ENCODE measurements around the gene NKG7. TPM values are rescaled to one million over a fixed set of nuclear protein-coding genes. Genes with fewer than 3 reads are reported as not detected.

NKG7 gene, protein sequence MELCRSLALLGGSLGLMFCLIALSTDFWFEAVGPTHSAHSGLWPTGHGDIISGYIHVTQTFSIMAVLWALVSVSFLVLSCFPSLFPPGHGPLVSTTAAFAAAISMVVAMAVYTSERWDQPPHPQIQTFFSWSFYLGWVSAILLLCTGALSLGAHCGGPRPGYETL
- not detected in 2 replicates for total RNA-seq

DNA sequence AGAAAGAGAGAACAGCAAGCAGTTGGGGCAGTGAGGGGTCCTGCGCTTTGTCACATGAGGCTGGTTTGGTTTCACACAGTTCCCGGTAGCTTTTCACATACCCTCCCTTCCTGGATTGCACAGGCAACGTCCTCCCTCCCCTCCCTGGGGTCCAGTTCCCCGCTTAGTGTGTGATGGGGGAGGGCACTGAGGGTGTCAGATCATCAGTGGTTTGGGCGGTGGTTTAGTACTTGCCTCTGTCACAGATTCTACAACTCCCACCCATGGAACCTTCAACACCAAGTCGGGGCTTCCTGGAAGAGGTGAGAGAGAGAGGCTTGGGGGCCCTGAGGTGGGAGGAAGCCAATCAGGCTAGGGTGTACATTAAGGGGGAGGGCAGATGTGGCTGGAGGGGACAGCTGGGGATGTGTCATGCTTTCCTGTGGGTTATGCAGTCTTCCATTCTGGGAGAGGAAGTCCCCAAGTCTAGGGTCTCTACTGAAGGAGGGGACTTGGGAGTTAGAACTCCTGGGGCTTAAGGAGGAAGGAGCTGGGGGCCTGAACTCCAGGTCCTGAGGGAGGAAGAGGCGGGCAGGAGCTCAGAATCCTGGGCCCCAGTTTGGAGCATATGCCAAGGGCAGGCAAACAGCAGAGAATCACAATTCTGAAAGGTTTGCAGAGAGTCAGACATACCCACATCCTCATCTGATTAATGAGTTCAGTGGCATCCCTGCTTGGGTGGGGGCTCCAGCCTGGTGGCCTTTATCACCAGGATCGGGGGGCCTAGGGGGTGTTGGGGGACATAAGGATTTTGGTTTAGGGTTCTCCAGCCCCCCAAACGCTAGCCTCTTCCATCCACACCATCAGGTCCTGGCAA is at the start of gene NKG7:
Gene NKG7, minus strand, starts transcription at position 6 of the 856 bp plus-strand sequence. CDS start 119 bp downstream, outside the sequence.

DNA sequence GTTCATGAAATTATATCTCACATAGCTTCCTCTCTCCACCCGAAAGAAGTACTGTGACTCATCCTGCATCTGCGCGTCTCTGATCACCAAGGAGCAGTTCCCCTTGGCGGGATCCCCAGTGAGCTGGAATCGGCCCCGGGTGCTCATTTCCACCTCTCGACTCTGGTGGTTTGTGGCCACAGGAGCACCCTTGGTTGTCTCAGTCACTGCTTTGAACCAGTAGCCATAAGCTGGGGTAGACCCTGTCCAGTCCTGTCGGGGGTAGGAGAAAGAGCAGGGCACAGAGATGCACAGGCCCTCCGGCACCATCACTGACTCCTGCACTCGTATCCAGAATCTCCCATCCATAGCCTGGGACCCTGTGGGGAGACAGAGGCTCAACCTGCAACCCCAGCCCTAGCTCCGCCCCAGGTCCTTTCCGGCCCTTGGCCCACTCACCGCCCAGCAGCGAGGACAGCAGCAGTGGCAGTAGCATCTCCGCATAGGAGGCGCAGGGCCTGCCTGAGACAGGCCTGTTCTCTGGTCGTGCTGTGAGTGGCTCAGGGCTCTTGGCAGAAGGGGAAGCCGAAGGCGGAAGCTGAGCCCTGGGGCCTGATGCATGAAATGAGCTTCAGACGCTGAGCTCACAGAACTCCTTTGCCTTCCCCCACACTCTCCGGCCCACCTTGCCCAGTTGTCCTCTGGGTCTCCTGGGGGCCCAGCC is 44.8 kb upstream of the NKG7 start, which contains the start of gene SIGLEC10:
Gene SIGLEC10, minus strand, starts transcription at position 536 of the 703 bp plus-strand sequence. Its CDS starts 61 bp downstream, at position 475.

DNA sequence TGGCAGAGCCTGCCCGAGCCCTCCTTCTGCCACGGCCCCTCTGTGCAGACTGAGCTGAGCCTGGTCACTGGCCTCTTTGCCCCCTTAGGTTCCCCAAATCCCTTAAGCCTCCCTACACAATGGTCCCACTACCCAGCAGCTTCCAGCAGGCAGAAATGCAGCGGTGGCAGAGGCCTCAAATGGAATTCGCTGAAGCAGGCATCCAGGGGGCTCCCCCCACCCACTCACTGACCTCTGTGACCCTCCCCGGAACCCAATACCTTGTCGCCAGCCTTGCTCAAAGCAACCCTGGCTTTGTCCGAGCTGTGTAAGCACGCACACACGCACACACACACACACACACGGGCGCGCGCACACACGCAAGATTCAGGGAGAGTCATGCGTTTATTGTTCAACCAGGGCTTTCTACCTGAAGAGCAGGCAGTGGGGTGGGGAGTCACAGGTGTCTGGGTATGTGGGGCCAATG is 15.5 kb upstream of the NKG7 start, which contains the start of gene LIM2:
Gene LIM2, minus strand, starts transcription at position 51 of the 466 bp plus-strand sequence. CDS start 531 bp downstream, outside the sequence.

DNA sequence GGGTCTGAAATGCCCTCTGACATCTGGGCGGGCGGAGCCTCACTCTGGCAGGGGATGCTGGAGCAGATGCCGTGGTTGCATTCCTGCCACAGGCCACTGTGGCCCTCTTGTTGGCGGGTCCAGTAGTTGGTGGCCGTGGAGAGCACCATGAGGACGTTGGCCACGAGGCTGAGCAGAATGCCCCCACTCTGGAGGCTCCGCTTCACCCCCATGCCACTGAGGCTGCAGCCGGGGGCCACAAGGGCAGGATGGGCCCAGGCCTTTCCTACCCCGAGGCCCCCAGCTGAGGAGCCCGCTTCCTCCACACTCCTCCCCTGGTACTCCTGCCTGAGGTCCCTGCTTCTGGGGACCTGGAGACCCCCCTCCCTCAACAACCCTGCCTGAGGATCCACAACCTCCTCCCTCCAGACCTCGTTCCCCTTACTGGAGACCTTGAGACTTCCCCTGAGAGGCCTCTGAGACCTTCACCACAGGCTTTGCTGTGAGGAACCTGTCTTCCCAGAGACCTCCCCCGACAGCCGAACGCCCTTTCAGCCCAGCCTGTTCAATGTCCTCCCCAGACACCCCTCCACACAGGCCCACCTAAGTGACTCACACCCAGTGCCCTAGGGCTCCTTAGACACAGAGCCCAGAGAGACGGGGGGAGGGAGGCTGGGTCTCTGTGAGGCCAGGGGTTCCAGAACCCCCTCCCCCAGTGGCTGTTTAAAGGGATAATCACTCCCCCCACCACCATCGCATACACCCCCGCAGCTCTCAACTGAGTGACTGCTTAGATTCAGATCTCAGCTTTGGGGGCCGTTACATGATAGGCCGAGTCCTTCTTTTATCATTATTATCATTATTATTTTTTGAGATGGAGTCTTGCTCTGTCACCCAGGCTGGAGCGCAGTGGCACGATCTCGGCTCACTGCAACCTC is 3.8 kb downstream of the NKG7 start, which contains the start of gene CLDND2:
Gene CLDND2, minus strand, starts transcription at position 638 of the 917 bp plus-strand sequence. Its CDS starts 426 bp downstream, at position 212.

DNA sequence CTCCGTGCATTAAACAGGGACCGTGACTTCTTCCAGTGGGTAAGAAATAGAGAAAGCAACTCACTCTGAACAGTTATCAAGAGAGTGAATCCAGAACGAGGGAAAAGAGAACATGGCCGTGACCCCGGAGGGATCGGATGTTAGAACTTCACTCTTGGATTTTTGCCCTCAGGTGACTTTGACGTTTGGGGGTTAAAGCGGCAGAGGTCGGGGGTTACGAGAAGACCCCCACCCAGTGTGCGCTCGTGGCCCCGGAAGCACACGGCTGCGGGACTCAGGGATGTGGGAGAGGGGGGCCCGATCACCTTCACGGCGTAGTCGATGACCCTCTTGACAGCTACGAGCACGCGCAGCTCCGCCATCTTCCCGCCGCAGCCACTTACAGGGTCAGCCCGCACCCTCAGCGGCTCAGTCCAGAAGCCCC is 6.5 kb downstream of the NKG7 start, which contains the start of gene ETFB:
Gene ETFB, minus strand, starts transcription at position 424 of the 424 bp plus-strand sequence. Its CDS starts 62 bp downstream, at position 362.

DNA sequence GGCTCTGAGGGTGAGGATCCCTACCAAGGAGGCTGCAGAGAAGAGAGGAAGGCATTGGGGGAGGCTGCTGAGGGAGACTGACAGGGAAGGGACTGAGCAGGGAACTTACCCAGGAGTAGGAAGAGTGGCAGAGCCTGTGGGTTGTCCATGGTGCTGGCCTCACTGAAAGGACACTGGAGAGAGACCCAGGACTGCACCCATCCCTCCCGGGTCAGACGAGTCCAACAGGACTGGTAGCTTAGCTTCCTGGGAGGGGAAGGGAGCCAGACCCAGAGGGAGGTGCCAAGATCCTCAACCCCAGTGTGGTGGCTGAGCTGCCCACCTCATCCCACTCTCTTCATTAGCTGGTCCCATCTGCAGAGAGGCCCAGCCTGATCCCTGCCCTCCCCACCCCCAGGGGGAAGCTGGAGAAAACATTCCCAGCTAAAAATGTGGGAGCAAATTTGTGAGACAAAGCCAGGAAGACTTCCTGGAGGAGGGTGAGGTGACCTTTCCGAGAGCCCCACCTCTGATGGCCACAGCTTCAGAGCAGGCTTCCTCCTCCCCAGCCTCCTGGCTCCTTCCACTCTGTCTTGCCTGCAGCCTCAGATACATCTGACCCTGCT is 30.4 kb downstream of the NKG7 start, which contains the start of gene VSIG10L:
Gene VSIG10L, minus strand, starts transcription at position 164 of the 605 bp plus-strand sequence. Its CDS starts 15 bp downstream, at position 149.

Other genes with a start within 250 kb of the NKG7 start
- gene SIGLEC9, start 247.7 kb downstream of the NKG7 start, total RNA-seq = not detected in 2 replicates
- gene SIGLEC7, start 230.4 kb downstream of the NKG7 start, total RNA-seq = not detected in 2 replicates
- gene CD33, start 147.6 kb downstream of the NKG7 start, total RNA-seq = not detected in 2 replicates
- gene SIGLECL1, start 121.6 kb downstream of the NKG7 start, total RNA-seq = not detected in 2 replicates
- gene IGLON5, start 61.0 kb downstream of the NKG7 start, total RNA-seq = not detected in 2 replicates
- gene VSIG10L, start 30.5 kb downstream of the NKG7 start, total RNA-seq = 6.3 and 6.6 TPM in 2 replicates
- gene ETFB, start 6.3 kb downstream of the NKG7 start, total RNA-seq = 150 and 158 TPM in 2 replicates
- not detected in 2 replicates for gene CLDND2, start 3.7 kb downstream of the NKG7 start, total RNA-seq
- gene LIM2, start 15.3 kb upstream of the NKG7 start, total RNA-seq = not detected in 2 replicates
- not detected in 2 replicates for gene C19orf84, start 17.9 kb upstream of the NKG7 start, total RNA-seq
- gene SIGLEC10, start 45.0 kb upstream of the NKG7 start, total RNA-seq = not detected in 2 replicates
- not detected in 2 replicates for gene SIGLEC8, start 85.8 kb upstream of the NKG7 start, total RNA-seq
- gene CEACAM18, start 105.9 kb upstream of the NKG7 start, total RNA-seq = not detected in 2 replicates
- gene SIGLEC12, start 129.1 kb upstream of the NKG7 start, total RNA-seq = not detected in 2 replicates
- gene SIGLEC6, start 159.0 kb upstream of the NKG7 start, total RNA-seq = not detected in 2 replicates
- gene ZNF175, start 198.6 kb upstream of the NKG7 start, total RNA-seq = 0.19 and 1.4 TPM in 2 replicates